CD4-positive, alpha-beta memory T cell (primary cell): ENCODE results near the gene PINLYP. TPM values are rescaled to one million over a fixed set of nuclear protein-coding genes. Genes with fewer than 3 reads are reported as not detected.

ENCODE experiments used
- CTCF ChIA-PET: fragments of 350-600 bp; sonication (Branson Sonifier 250); formaldehyde crosslinking; loops from one replicate; lab custom pipeline; 2021; ENCODE audit warnings: inconsistent platforms; ENCODE audit not compliant: partially characterized antibody; lab: Charles Lee
- POLR2A ChIA-PET: fragments of 350-600 bp; sonication (Branson Sonifier 250); formaldehyde crosslinking; loops from one replicate; lab custom pipeline; 2021; ENCODE audit not compliant: partially characterized antibody; lab: Charles Lee
- DNase-seq, 5 donors: peaks; one replicate each; pipeline versions ENCODE4 v3.0.0 to v3.0.0-alpha.2; 2020 to 2022; ENCODE audit warnings: mixed read lengths in 1 of 5
- H3K27ac ChIP-seq: one replicate; pipeline ENCODE4 v1.7.0; 2013; ENCODE audit warnings: low read depth, low read length
- H3K27me3 ChIP-seq: 2 replicates; pipeline ENCODE4 v1.7.0; 2013; ENCODE audit warnings: mild to moderate bottlenecking, low read length, moderate library complexity; ENCODE audit not compliant: insufficient read depth
- H3K36me3 ChIP-seq: 2 replicates; pipeline ENCODE4 v1.7.0; 2013; ENCODE audit warnings: mild to moderate bottlenecking, low read length, moderate library complexity; ENCODE audit not compliant: insufficient read depth
- H3K4me1 ChIP-seq: 2 replicates; pipeline ENCODE4 v1.7.0; 2013; ENCODE audit warnings: mild to moderate bottlenecking, low read length, moderate library complexity; ENCODE audit not compliant: insufficient read depth
- H3K4me3 ChIP-seq, 2 donors: one replicate each; pipeline ENCODE4 v1.7.0; 2013; ENCODE audit warnings: low read length in 2 of 2, mild to moderate bottlenecking in 1 of 2
- H3K9me3 ChIP-seq, 2 donors: one replicate each; pipeline ENCODE4 v1.7.0; 2013; ENCODE audit warnings: low read length in 2 of 2, control low read depth in 1 of 2; ENCODE audit not compliant: control insufficient read depth in 1 of 2
- H3K27ac Mint-ChIP-seq, 7 donors: one replicate each; pipeline ENCODE4 v1.8.0; 2020 to 2021; ENCODE audit warnings: mixed read lengths in 7 of 7, mild to moderate bottlenecking in 6 of 7, inconsistent platforms in 3 of 7, moderate library complexity in 3 of 7
- H3K27me3 Mint-ChIP-seq, 2 donors: one replicate each; pipeline ENCODE4 v1.8.0; 2020 to 2021; ENCODE audit warnings: mixed read lengths in 2 of 2
- H3K36me3 Mint-ChIP-seq, 2 donors: one replicate each; pipeline ENCODE4 v1.8.0; 2020 to 2021; ENCODE audit warnings: mixed read lengths in 2 of 2, inconsistent platforms in 1 of 2, mild to moderate bottlenecking in 1 of 2
- H3K4me1 Mint-ChIP-seq, 4 donors: one replicate each; pipeline ENCODE4 v1.8.0; 2020 to 2021; ENCODE audit warnings: mixed read lengths in 4 of 4, mild to moderate bottlenecking in 1 of 4
- H3K4me3 Mint-ChIP-seq, 8 donors: one replicate each; pipeline ENCODE4 v1.8.0; 2020 to 2021; ENCODE audit warnings: mixed read lengths in 8 of 8, mild to moderate bottlenecking in 7 of 8, moderate library complexity in 6 of 8, inconsistent platforms in 3 of 8
- H3K9me3 Mint-ChIP-seq, 8 donors: one replicate each; pipeline ENCODE4 v1.8.0; 2020 to 2021; ENCODE audit warnings: mixed read lengths in 8 of 8, mild to moderate bottlenecking in 5 of 8, inconsistent platforms in 3 of 8, moderate library complexity in 1 of 8
- intact Hi-C: fragments of 100-400 bp; cut with micrococcal nuclease; formaldehyde crosslinking; loops from one replicate; pipeline ENCODE4 v1.15.1; 2023
- polyA plus RNA-seq, 2 donors: library from polyadenylated mRNA; unstranded; fragments of 300-500 nt; fragmentation: Illumina TruSeq; gene quantifications; one replicate each; pipeline ENCODE4 v1.2.3, GENCODE V29; 2021
- total RNA-seq, 2 experiments: library from RNA; stranded (reverse); gene quantifications; one replicate each; pipeline ENCODE4 v1.2.3, GENCODE V29; 2021

Gene PINLYP
- total and polyA plus RNA-seq, 4 experiments from 2014 or later, result 0.33 to 1.3 (median 0.84) TPM; not detected in 1

DNA sequence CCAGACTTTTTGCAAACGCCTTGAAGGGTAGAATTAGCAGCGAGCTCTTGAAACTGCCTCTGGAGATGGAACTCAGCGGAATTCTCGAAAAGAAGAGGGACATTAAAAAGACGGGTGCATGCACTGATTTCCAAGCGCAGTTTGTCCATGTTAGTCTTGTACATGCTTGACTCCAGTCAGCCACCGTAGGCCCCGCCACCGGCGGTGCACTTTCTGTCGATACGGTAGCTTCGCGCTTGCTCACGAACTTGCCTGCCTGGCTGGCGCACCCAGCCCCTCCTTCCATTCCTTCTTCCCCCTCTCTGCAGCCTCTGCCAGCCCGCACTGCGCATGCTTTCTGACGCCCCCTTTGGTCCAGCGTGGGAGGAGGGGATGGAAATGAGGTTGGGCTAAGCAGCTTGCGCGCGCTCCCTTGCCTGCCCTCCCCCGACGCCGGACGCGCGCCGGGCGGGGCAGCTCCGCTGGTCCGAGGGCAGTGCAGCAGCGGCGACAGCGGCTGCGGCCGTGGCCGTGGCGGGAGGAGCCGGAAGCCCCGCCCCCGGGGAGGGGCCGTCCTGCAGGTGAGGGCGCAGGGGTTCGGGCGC is 42.5 kb upstream of the PINLYP start, which contains the start of gene ZNF575:
TSS of gene ZNF575 (plus strand) at position 227 of the 584 bp plus-strand sequence. CDS start 1,235 bp downstream, outside the sequence.
- Mint-ChIP-seq H3K9me3 (peaks cover 0 to 2% (median 0%) of the 10 kb centered on the region in 8 donors), H3K36me3 (peaks cover 7 to 20% of the 10 kb centered on the region in 2 donors), H3K27me3 (no peaks in the 10 kb centered on the region), H3K4me3 (peak within 1 kb of the TSS; percentile 91 to 99 (median 98)), H3K27ac (peak within 1 kb of the TSS; percentile 95 to 99 (median 98)), H3K4me1 (peaks cover 10 to 22% (median 15%) of the 10 kb centered on the region in 4 donors)
- peak within 1 kb of the TSS; percentile 53 for H3K27ac ChIP-seq
- POLR2A ChIA-PET, result interaction anchor here (0.6 to 4.0 kb wide), 27 partner anchors 8 to 136 kb away, joined by 3 to 31 read pairs (median 4); partner anchors contain the start of genes IRGQ, PHLDB3, PINLYP and PLAUR
- CTCF ChIA-PET, result interaction anchor here (0.7 to 21.6 kb wide), 11 partner anchors 14 to 136 kb away, joined by 3 to 835 read pairs (median 3); partner anchors contain the start of genes IRGQ and ZNF576
- H3K4me3 ChIP-seq, result peak within 1 kb of the TSS; percentile 69 to 88
- peak; percentile 82 to 88 (median 84) for DNase-seq
- no peaks in the 10 kb centered on the region for H3K9me3 ChIP-seq
- H3K27me3 ChIP-seq, result no peaks in the 10 kb centered on the region
- H3K36me3 ChIP-seq, result no peaks in the 10 kb centered on the region
- peaks cover 17% of the 10 kb centered on the region for H3K4me1 ChIP-seq
- intact Hi-C loops, result loop anchor here (1.0 to 5.0 kb wide), 4 partner anchors 28 to 63 kb away; partner anchors contain the start of genes IRGQ, PHLDB3, PINLYP and XRCC1

GRCh38 chr19:43533546-43534304 is 41.9 kb upstream of the PINLYP start:
- ChIA-PET CTCF (interaction anchor here (1.2 to 21.6 kb wide), 6 partner anchors 14 to 95 kb away, joined by 3 to 835 read pairs (median 35); partner anchors contain the start of genes IRGQ and ZNF576), POLR2A (interaction anchor here (0.6 to 4.0 kb wide), 22 partner anchors 8 to 135 kb away, joined by 3 to 31 read pairs (median 5); partner anchors contain the start of genes IRGQ, PHLDB3, PINLYP and PLAUR)
- intact Hi-C loops, result loop anchor here (1.0 to 5.0 kb wide), 5 partner anchors 21 to 63 kb away; partner anchors contain the start of genes IRGQ, PHLDB3, PINLYP and XRCC1
- Histone ChIP-seq H3K27me3 (no peaks in the 10 kb centered on the region), H3K4me1 (peaks cover 17% of the 10 kb centered on the region), H3K9me3 (no peaks in the 10 kb centered on the region), H3K27ac (peak overlapping the region; percentile 53), H3K36me3 (peaks cover 2% of the 10 kb centered on the region), H3K4me3 (peak overlapping the region; percentile 69 to 88)
- peak overlapping the region; percentile 91 to 99 (median 98) for H3K4me3 Mint-ChIP-seq
- DNase-seq, result peak; percentile 87 to 98 (median 91)
- peaks cover 13 to 26% of the 10 kb centered on the region in 2 donors for H3K36me3 Mint-ChIP-seq
- peak overlapping the region; percentile 95 to 99 (median 98) for H3K27ac Mint-ChIP-seq
- H3K9me3 Mint-ChIP-seq, result peaks cover 0 to 5% (median 0%) of the 10 kb centered on the region in 8 donors
- H3K4me1 Mint-ChIP-seq, result peaks cover 10 to 22% (median 15%) of the 10 kb centered on the region in 4 donors
- H3K27me3 Mint-ChIP-seq, result no peaks in the 10 kb centered on the region

GRCh38 chr19:43534305-43534815 is 41.2 kb upstream of the PINLYP start:
- Histone ChIP-seq H3K4me1 (peaks cover 17% of the 10 kb centered on the region), H3K36me3 (peaks cover 9% of the 10 kb centered on the region), H3K27me3 (no peaks in the 10 kb centered on the region), H3K27ac (peak overlapping the region; percentile 53), H3K4me3 (no peak overlapping the region), H3K9me3 (no peaks in the 10 kb centered on the region)
- Mint-ChIP-seq H3K9me3 (peaks cover 0 to 11% (median 3%) of the 10 kb centered on the region in 8 donors), H3K27ac (peak overlapping the region; percentile 95 to 99 (median 98)), H3K27me3 (no peaks in the 10 kb centered on the region), H3K36me3 (peaks cover 20 to 31% of the 10 kb centered on the region in 2 donors), H3K4me3 (peak overlapping the region; percentile 91 to 99 (median 98)), H3K4me1 (peaks cover 10 to 22% (median 15%) of the 10 kb centered on the region in 4 donors)
- CTCF ChIA-PET, result interaction anchor here (1.0 to 21.6 kb wide), 5 partner anchors 10 to 96 kb away, joined by 3 to 835 read pairs (median 40); partner anchors contain the start of genes IRGQ and ZNF576
- DNase-seq, result no peak
- intact Hi-C loops, result loop anchor here (2.0 to 5.0 kb wide), 2 partner anchors 20 to 43 kb away; partner anchors contain the start of genes PINLYP and XRCC1
- POLR2A ChIA-PET, result interaction anchor here (1.1 to 4.0 kb wide), 11 partner anchors 10 to 96 kb away, joined by 3 to 31 read pairs (median 15); partner anchors contain the start of genes IRGQ, PHLDB3, PINLYP and XRCC1

GRCh38 chr19:43534816-43535761 is 40.5 kb upstream of the PINLYP start:
- ChIA-PET CTCF (interaction anchor here (0.6 to 21.6 kb wide), 10 partner anchors 9 to 96 kb away, joined by 3 to 835 read pairs (median 6); partner anchors contain the start of genes IRGQ and ZNF576), POLR2A (interaction anchor here (1.1 to 2.8 kb wide), 4 partner anchors 21 to 71 kb away, joined by 3 to 19 read pairs (median 10); partner anchors contain the start of genes IRGQ, PHLDB3 and ZNF576)
- peak overlapping the region in 3 of 8 donors; percentile 12 to 69 (median 43) for H3K4me3 Mint-ChIP-seq
- Histone ChIP-seq H3K4me3 (no peak overlapping the region), H3K9me3 (no peaks in the 10 kb centered on the region), H3K36me3 (peaks cover 11% of the 10 kb centered on the region), H3K4me1 (peaks cover 17% of the 10 kb centered on the region), H3K27ac (no peak overlapping the region), H3K27me3 (no peaks in the 10 kb centered on the region)
- H3K27me3 Mint-ChIP-seq, result no peaks in the 10 kb centered on the region
- intact Hi-C loops, result loop anchor here (2.0 to 5.0 kb wide), 2 partner anchors 20 to 42 kb away; partner anchors contain the start of genes PINLYP and XRCC1
- H3K36me3 Mint-ChIP-seq, result peaks cover 24 to 35% of the 10 kb centered on the region in 2 donors
- H3K9me3 Mint-ChIP-seq, result peaks cover 0 to 12% (median 3%) of the 10 kb centered on the region in 8 donors
- DNase-seq, result peak in 2 of 5 donors; percentile 11 to 39
- peaks cover 10 to 22% (median 15%) of the 10 kb centered on the region in 4 donors for H3K4me1 Mint-ChIP-seq
- peak overlapping the region in 6 of 7 donors; percentile 57 to 95 (median 85) for H3K27ac Mint-ChIP-seq

GRCh38 chr19:43538922-43539321 is 36.7 kb upstream of the PINLYP start:
- intact Hi-C loops, result no loop called here
- Histone ChIP-seq H3K27ac (no peak overlapping the region), H3K36me3 (peaks cover 34% of the 10 kb centered on the region), H3K9me3 (no peaks in the 10 kb centered on the region), H3K4me1 (peaks cover 1% of the 10 kb centered on the region), H3K4me3 (no peak overlapping the region), H3K27me3 (no peaks in the 10 kb centered on the region)
- no peak for DNase-seq
- Mint-ChIP-seq H3K4me3 (no peak overlapping the region), H3K4me1 (peaks cover 0 to 8% (median 3%) of the 10 kb centered on the region in 4 donors), H3K27me3 (no peaks in the 10 kb centered on the region), H3K9me3 (peaks cover 0 to 12% (median 3%) of the 10 kb centered on the region in 8 donors), H3K36me3 (peaks cover 49 to 53% of the 10 kb centered on the region in 2 donors), H3K27ac (no peak overlapping the region)
- ChIA-PET CTCF (interaction anchor here (1.0 to 1.8 kb wide), 2 partner anchors 17 to 56 kb away, joined by 3 to 10 read pairs; no protein-coding TSS in a partner anchor), POLR2A (no interaction called here)
